Astrocyte of the cerebellum (primary cell): ENCODE results near the gene MYH7B.

ENCODE experiments used
- DNase-seq: peaks from one replicate; pipeline ENCODE4 v3.0.0-alpha.2; 2011; ENCODE audit warnings: low read depth
- H3K4me3 ChIP-seq: 2 replicates; pipeline ENCODE4 v1.5.1; 2011; ENCODE audit warnings: mild to moderate bottlenecking, low read depth, low read length, moderate library complexity
- CTCF ChIP-seq: IDR thresholded peaks from 2 replicates; pipeline ENCODE4 v1.5.1; 2012; ENCODE audit warnings: low read length, low read depth, moderate library complexity, mild to moderate bottlenecking; ENCODE audit errors: missing control alignments
- in situ Hi-C: cut with HindIII; loops from 2 replicates; pipeline ENCODE4 v1.10.0; 2017; ENCODE audit warnings: low sequenced_read_pairs

Gene MYH7B

GRCh38 chr20:34955231-34956040, at the start of gene MYH7B, which contains the start of gene GSS:
Gene MYH7B, plus strand, starts transcription at chr20:34955868. Its CDS starts 22,138 bp downstream, at chr20:34978006.
Gene GSS, minus strand, starts transcription at chr20:34955806. Its CDS starts 3,954 bp downstream, at chr20:34951852.
- in situ Hi-C loops, result no loop called here
- DNase-seq, result peak; percentile 89
- peak; percentile 52 for TF ChIP-seq CTCF
- H3K4me3 ChIP-seq, result peak within 1 kb of the TSS; percentile 62

- H3K4me3 ChIP-seq, result no peak overlapping the region
- in situ Hi-C loops, result no loop called here
- DNase-seq, result peak; percentile 68
- TF ChIP-seq CTCF, result no peak
These were observed 47.8 kb upstream of the MYH7B start for GRCh38 chr20:34907616-34908469.

GRCh38 chr20:34915131-34915530, 40.5 kb upstream of the MYH7B start:
- in situ Hi-C loops, result no loop called here
- DNase-seq, result no peak
- no peak for TF ChIP-seq CTCF
- H3K4me3 ChIP-seq, result no peak overlapping the region

GRCh38 chr20:34915749-34916455, 39.8 kb upstream of the MYH7B start:
- in situ Hi-C loops, result no loop called here
- H3K4me3 ChIP-seq, result no peak overlapping the region
- DNase-seq, result no peak
- TF ChIP-seq CTCF, result no peak

GRCh38 chr20:34916774-34917354, 38.8 kb upstream of the MYH7B start:
- in situ Hi-C loops, result no loop called here
- no peak overlapping the region for H3K4me3 ChIP-seq
- no peak for TF ChIP-seq CTCF
- no peak for DNase-seq

- no peak for TF ChIP-seq CTCF
These were observed 35.6 kb upstream of the MYH7B start for GRCh38 chr20:34920055-34920454.

More at GRCh38 chr20:34920055-34920454, 35.6 kb upstream of the MYH7B start:
- H3K4me3 ChIP-seq, result no peak overlapping the region
- in situ Hi-C loops, result loop anchor here (5.0 kb wide), 1 partner anchor 58 kb away; no protein-coding TSS in a partner anchor
- DNase-seq, result no peak
